Measurements from ENCODE around the gene REPIN1.

GRCh38 chr7:150372271-150373048 is 3.8 kb downstream of the REPIN1 start:
- TF ChIP-seq CTCF (conservative IDR thresholded peaks at IDR 0.05; ENCODE audit: low read depth, low read length): no peak
- no peak for TF ChIP-seq EZH2 (IDR thresholded peaks at IDR 0.05; ENCODE audit: borderline replicate concordance, low read depth, low read length, poor library complexity, severe bottlenecking)

Data from A673 (cell line).